Measurements from ENCODE around the gene FHAD1.

GRCh38 chr1:15393475-15394257, 146.6 kb downstream of the FHAD1 start:
- TF ChIP-seq CTCF (IDR thresholded peaks at IDR 0.05; ENCODE audit: low read depth, low read length): no peak
- no peak for TF ChIP-seq EZH2phosphoT487 (IDR thresholded peaks at IDR 0.05; ENCODE audit: low read depth)
